Measurements from ENCODE around the gene EXOC6.

GRCh38 chr10:93027508-93027907 is 179.2 kb downstream of the EXOC6 start:
- TF ChIP-seq CTCF (conservative IDR thresholded peaks at IDR 0.05) (no peak), EZH2 (IDR thresholded peaks at IDR 0.05; ENCODE audit: low read depth) (no peak)

All from PC-9 (cell line).